Endothelial cell of umbilical vein (primary cell): ENCODE measurements around the gene HEXIM1. TPM values are rescaled to one million over a fixed set of nuclear protein-coding genes. Genes with fewer than 3 reads are reported as not detected.
A peak's percentile ranks its signal among the peaks of the same experiment; 100 is the strongest.

ENCODE experiments used
- BruUV-seq: library from RNA; stranded (reverse); fragments of 400-500 nt; replicated peaks from 2 replicates; lab custom pipeline; 2021; lab: Mats Ljungman, UMichigan
- CTCF ChIA-PET: fragments of 300-600, 350-600 bp; sonication (Branson Sonifier 250); formaldehyde crosslinking; loops from one replicate; lab custom pipeline; 2021; ENCODE audit warnings: antibody characterized with exemption, inconsistent platforms; lab: Charles Lee
- POLR2A ChIA-PET: fragments of 300-600, 350-600 bp; sonication (Branson Sonifier 250); formaldehyde crosslinking; loops from one replicate; lab custom pipeline; 2021; ENCODE audit warnings: antibody characterized with exemption, inconsistent platforms; lab: Charles Lee
- DNase-seq: peaks from one replicate; pipeline ENCODE4 v3.0.0-alpha.2; 2011; ENCODE audit warnings: low read depth, low spot score
- FAIRE-seq: peaks from 2 replicates; lab custom pipeline; 2011; peaks lifted over from hg19 to GRCh38; lab: Jason Lieb, UNC
- H2AFZ ChIP-seq: 2 replicates; pipeline ENCODE4 v1.6.0; 2012; ENCODE audit warnings: low read depth, low read length, control low read depth, inconsistent platforms
- H3K27ac ChIP-seq: 2 replicates; pipeline ENCODE4 v1.5.1; 2011; ENCODE audit warnings: low read depth, mild to moderate bottlenecking, control low read depth, low read length, moderate library complexity; ENCODE audit not compliant: insufficient read depth
- H3K27me3 ChIP-seq, 2 experiments: 2 replicates each; pipeline versions ENCODE4 v1.6.0 to v1.6.1; 2011; ENCODE audit warnings: low read length in 2 of 2, mixed read lengths in 1 of 2; ENCODE audit not compliant: control insufficient read depth in 2 of 2, insufficient read depth in 2 of 2
- H3K36me3 ChIP-seq, 2 experiments: 2 replicates in 1 of 2; 3 replicates in 1 of 2; pipeline ENCODE4 v1.5.1; 2011; ENCODE audit warnings: low read length in 2 of 2, mild to moderate bottlenecking in 1 of 2, moderate library complexity in 1 of 2; ENCODE audit not compliant: control insufficient read depth in 2 of 2, insufficient read depth in 2 of 2; ENCODE audit errors: extremely low read depth in 1 of 2
- H3K4me1 ChIP-seq: 3 replicates; pipeline ENCODE4 v1.5.1; 2011; ENCODE audit warnings: mild to moderate bottlenecking, low read length; ENCODE audit not compliant: control insufficient read depth, insufficient read depth; ENCODE audit errors: extremely low read depth
- H3K4me2 ChIP-seq: 2 replicates; pipeline ENCODE4 v1.6.1; 2011; ENCODE audit warnings: low read length, control low read depth, mixed read lengths; ENCODE audit not compliant: insufficient read depth
- H3K4me3 ChIP-seq, 3 experiments: fragments of 200-600 bp in 1 of 3; sonication (generic), shearing (Covaris generic) in 1 of 3; replicated peaks in 1 of 3; 2 replicates each; pipeline ENCODE4 v1.5.1; 2011 to 2016; ENCODE audit warnings: control low read depth in 3 of 3, low read length in 3 of 3, mild to moderate bottlenecking in 2 of 3, inconsistent platforms in 1 of 3, low read depth in 1 of 3, moderate library complexity in 1 of 3; ENCODE audit not compliant: insufficient read depth in 1 of 3
- H3K79me2 ChIP-seq: 2 replicates; pipeline ENCODE4 v1.6.0; 2012; ENCODE audit warnings: low read length, inconsistent platforms; ENCODE audit not compliant: control insufficient read depth, insufficient read depth
- H3K9ac ChIP-seq: replicated peaks from 2 replicates; pipeline ENCODE3; 2011; ENCODE audit warnings: low read length, control low read depth; ENCODE audit not compliant: insufficient read depth; ENCODE audit errors: extremely low read depth
- H3K9me1 ChIP-seq: replicated peaks from 3 replicates; pipeline ENCODE4 v1.6.0; 2011; ENCODE audit warnings: mild to moderate bottlenecking, low read length; ENCODE audit not compliant: control insufficient read depth, insufficient read depth; ENCODE audit errors: extremely low read depth
- H3K9me3 ChIP-seq: replicated peaks from 2 replicates; pipeline ENCODE4 v1.5.1; 2012; ENCODE audit warnings: low read length, inconsistent platforms; ENCODE audit not compliant: control insufficient read depth, insufficient read depth
- H4K20me1 ChIP-seq: replicated peaks from 2 replicates; pipeline ENCODE3; 2011; ENCODE audit warnings: mild to moderate bottlenecking, low read length; ENCODE audit not compliant: control insufficient read depth, insufficient read depth; ENCODE audit errors: extremely low read depth
- EZH2 ChIP-seq: IDR thresholded peaks from 2 replicates; pipeline ENCODE4 v1.6.1; 2012; ENCODE audit warnings: borderline replicate concordance, low read depth, mild to moderate bottlenecking, moderate library complexity, low read length, inconsistent platforms; ENCODE audit not compliant: severe bottlenecking
- FOS ChIP-seq: IDR thresholded peaks from 2 replicates; pipeline ENCODE4 v1.6.1; 2011; ENCODE audit warnings: mild to moderate bottlenecking, low read length, moderate library complexity, borderline replicate concordance; ENCODE audit not compliant: insufficient read depth
- GATA2 ChIP-seq: IDR thresholded peaks from 2 replicates; pipeline ENCODE4 v1.7.0; 2011; ENCODE audit warnings: low read depth, mild to moderate bottlenecking, moderate library complexity, mixed read lengths, low read length; ENCODE audit not compliant: insufficient read length, insufficient read depth
- JUN ChIP-seq: IDR thresholded peaks from 2 replicates; pipeline ENCODE4 v1.6.1; 2011; ENCODE audit warnings: borderline replicate concordance, low read depth; ENCODE audit not compliant: insufficient read length, insufficient read depth
- MYC ChIP-seq: IDR thresholded peaks from one replicate; pipeline ENCODE4 v1.6.1; 2011; ENCODE audit warnings: mild to moderate bottlenecking, low read depth, low read length
- POLR2A ChIP-seq: IDR thresholded peaks from 2 replicates; pipeline ENCODE4 v1.6.1; 2012; ENCODE audit warnings: low read depth, mild to moderate bottlenecking, control low read depth, low read length
- POLR2AphosphoS5 ChIP-seq: IDR thresholded peaks from 2 replicates; pipeline ENCODE4 v1.6.1; 2012; ENCODE audit warnings: low read depth, mild to moderate bottlenecking, control low read depth, low read length, moderate library complexity; ENCODE audit not compliant: insufficient read depth
- dilution Hi-C: fragments of 300-500 bp; cut with MboI; formaldehyde crosslinking; loops from one replicate; pipeline ENCODE4 v1.15.0; 2019; ENCODE audit warnings: low sequenced_read_pairs; ENCODE audit not compliant: extremely low pct_ligation_motif_present
- intact Hi-C: fragments of 100-400 bp; cut with micrococcal nuclease; formaldehyde crosslinking; loops from one replicate; pipeline ENCODE4 v1.10.0; 2022
- polyA plus RNA-seq, 4 experiments: library from polyadenylated mRNA; depleted of rRNA in 3 of 4; stranded (reverse) in 3 of 4; unstranded in 1 of 4; fragments of >200 nt; gene quantifications; 2 replicates each; pipeline versions ENCODE4 v1.2.1 to v1.2.3, GENCODE V29; 2011 to 2012; ENCODE audit warnings: missing spikeins in 1 of 4
- total RNA-seq: library from RNA; stranded (reverse); gene quantifications from 2 replicates; pipeline ENCODE4 v1.2.3, GENCODE V29; 2021
- TF ChIP-seq, protein P1 (sequence below), 2 donors: IDR thresholded peaks; 1 replicate in 1 of 2; 2 replicates in 1 of 2; pipeline ENCODE4 v1.5.1; 2011; ENCODE audit warnings: low read length in 2 of 2, mild to moderate bottlenecking in 2 of 2, moderate library complexity in 2 of 2, control low read depth in 1 of 2, inconsistent platforms in 1 of 2, low read depth in 1 of 2; ENCODE audit not compliant: insufficient read depth in 1 of 2; ENCODE audit errors: extremely low read depth in 1 of 2
- TF ChIP-seq, protein P2 (sequence below): IDR thresholded peaks from 2 replicates; pipeline ENCODE4 v1.6.1; 2011; ENCODE audit not compliant: insufficient read depth, insufficient read length

Gene HEXIM1
- total and polyA plus RNA-seq, 2 donors (not counting 3 experiments of a cell fraction or from before 2014, with no cell fraction given) = 7.0 to 20.0 TPM

DNA sequence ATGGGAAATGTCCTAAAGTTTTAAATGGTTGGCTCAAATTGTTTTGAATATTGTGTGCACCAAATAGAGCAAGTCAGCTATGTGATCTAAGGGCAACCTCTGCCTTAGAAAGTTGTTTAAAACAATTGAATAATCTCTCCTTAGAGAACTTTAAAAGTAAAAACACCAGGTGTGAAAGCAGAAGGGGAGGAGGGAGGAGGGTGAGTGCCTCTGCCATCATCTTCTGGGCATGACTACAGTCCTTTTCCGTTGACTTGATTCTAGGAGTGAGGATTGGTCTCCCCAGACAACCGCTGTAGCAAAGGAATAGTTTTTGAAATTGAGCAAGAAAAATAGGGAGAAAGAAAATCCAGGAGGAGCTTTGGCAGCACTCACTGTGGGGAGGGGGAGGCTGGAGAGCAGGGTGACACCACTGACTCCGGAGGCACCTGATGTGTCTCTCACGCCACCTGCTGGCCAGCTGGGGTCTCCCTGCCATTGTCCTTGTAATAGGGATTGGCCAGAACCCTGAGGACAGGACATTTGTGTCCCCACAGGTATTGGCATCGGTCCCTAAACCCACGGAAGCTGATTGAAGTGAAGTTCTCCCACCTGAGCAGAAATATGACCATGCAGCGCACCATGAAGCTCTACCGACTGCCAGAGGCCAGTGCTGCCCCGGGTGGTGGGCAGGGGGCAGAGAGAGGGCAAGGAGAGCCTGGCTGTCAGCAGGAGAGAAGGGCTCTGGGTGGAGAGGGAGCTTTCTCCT lies 49.2 kb upstream of the HEXIM1 start:
- no peaks in the 10 kb centered on the region for H3K27me3 ChIP-seq
- H3K4me3 ChIP-seq = no peak overlapping the region
- H3K9me1 ChIP-seq = no peaks in the 10 kb centered on the region
- ChIA-PET CTCF (interaction anchor here (0.6 to 2.2 kb wide), 27 partner anchors 10 to 323 kb away, joined by 3 to 14 read pairs (median 5); partner anchors contain the start of genes ACBD4, HEXIM1, NMT1 and PLCD3), POLR2A (no interaction called here)
- TF ChIP-seq, protein P1, sequence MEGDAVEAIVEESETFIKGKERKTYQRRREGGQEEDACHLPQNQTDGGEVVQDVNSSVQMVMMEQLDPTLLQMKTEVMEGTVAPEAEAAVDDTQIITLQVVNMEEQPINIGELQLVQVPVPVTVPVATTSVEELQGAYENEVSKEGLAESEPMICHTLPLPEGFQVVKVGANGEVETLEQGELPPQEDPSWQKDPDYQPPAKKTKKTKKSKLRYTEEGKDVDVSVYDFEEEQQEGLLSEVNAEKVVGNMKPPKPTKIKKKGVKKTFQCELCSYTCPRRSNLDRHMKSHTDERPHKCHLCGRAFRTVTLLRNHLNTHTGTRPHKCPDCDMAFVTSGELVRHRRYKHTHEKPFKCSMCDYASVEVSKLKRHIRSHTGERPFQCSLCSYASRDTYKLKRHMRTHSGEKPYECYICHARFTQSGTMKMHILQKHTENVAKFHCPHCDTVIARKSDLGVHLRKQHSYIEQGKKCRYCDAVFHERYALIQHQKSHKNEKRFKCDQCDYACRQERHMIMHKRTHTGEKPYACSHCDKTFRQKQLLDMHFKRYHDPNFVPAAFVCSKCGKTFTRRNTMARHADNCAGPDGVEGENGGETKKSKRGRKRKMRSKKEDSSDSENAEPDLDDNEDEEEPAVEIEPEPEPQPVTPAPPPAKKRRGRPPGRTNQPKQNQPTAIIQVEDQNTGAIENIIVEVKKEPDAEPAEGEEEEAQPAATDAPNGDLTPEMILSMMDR (IDR thresholded peaks at IDR 0.05; ENCODE audit: extremely low read depth in 1 of 2, insufficient read depth in 1 of 2, low read depth in 1 of 2, low read length in 2 of 2) = peak; percentile 84 to 91
- TF ChIP-seq POLR2AphosphoS5 (no peak), POLR2A (no peak)
- no peaks in the 10 kb centered on the region for H3K79me2 ChIP-seq
- H2AFZ ChIP-seq = no peak overlapping the region
- H3K27ac ChIP-seq = no peak overlapping the region
- intact Hi-C loops (loop anchor here (1.0 kb wide), 1 partner anchor 179 kb away; no protein-coding TSS in a partner anchor), dilution Hi-C loops (no loop called here)
- H3K4me2 ChIP-seq = no peak overlapping the region
- H3K36me3 ChIP-seq = peaks cover 33 to 55% of the 10 kb centered on the region in 2 experiments
- FAIRE-seq (peak; percentile 89), DNase-seq (peak; percentile 73)
- no peak overlapping the region for H3K9ac ChIP-seq
- H3K4me1 ChIP-seq = peaks cover under 1% of the 10 kb centered on the region
- no TSS peak for BruUV-seq
- no peaks in the 10 kb centered on the region for H4K20me1 ChIP-seq
- H3K9me3 ChIP-seq = no peaks in the 10 kb centered on the region

DNA sequence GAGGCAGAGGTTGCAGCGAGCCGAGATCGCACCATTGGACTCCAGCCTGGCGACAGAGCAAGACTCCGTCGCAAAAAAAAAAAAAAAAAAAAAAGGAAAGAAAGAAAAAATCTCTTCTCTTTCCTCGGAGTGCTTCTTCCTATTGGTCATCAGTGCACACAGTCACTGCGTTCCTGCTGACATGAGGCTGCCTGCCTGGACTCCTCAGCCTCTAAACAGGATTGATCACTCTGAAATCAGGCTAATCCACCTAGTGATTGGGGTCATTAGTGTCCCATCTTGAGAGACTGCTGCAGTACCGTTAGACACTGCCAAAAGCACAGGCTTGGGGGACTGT lies 46.8 kb upstream of the HEXIM1 start:
- no peak for TF ChIP-seq EZH2
- no peak for TF ChIP-seq GATA2
- TF ChIP-seq MYC = no peak
- TF ChIP-seq, protein P2, sequence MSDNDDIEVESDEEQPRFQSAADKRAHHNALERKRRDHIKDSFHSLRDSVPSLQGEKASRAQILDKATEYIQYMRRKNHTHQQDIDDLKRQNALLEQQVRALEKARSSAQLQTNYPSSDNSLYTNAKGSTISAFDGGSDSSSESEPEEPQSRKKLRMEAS = no peak
- TF ChIP-seq POLR2AphosphoS5 = no peak
- TF ChIP-seq, protein P1 (IDR thresholded peaks at IDR 0.05; ENCODE audit: extremely low read depth in 1 of 2, insufficient read depth in 1 of 2, low read depth in 1 of 2, low read length in 2 of 2) = no peak
- TF ChIP-seq JUN = no peak
- TF ChIP-seq POLR2A = no peak
- TF ChIP-seq FOS = no peak
- H3K4me2 ChIP-seq = no peak overlapping the region
- H3K36me3 ChIP-seq = peaks cover 31 to 71% of the 10 kb centered on the region in 2 experiments
- no peaks in the 10 kb centered on the region for H3K9me3 ChIP-seq
- no peaks in the 10 kb centered on the region for H3K4me1 ChIP-seq
- intact Hi-C loops (no loop called here), dilution Hi-C loops (no loop called here)
- no peaks in the 10 kb centered on the region for H3K27me3 ChIP-seq
- H3K9ac ChIP-seq = no peak overlapping the region
- H3K9me1 ChIP-seq = no peaks in the 10 kb centered on the region
- H2AFZ ChIP-seq = no peak overlapping the region
- H4K20me1 ChIP-seq = no peaks in the 10 kb centered on the region
- H3K27ac ChIP-seq = no peak overlapping the region
- H3K79me2 ChIP-seq = no peaks in the 10 kb centered on the region
- FAIRE-seq (no peak), DNase-seq (no peak)
- no TSS peak for BruUV-seq
- ChIA-PET POLR2A (no interaction called here), CTCF (no interaction called here)
- H3K4me3 ChIP-seq = no peak overlapping the region
